Osteoblast (primary cell): Measurements from ENCODE around the gene COL27A1. TPM values are rescaled to one million over a fixed set of nuclear protein-coding genes. Genes with fewer than 3 reads are reported as not detected.

Experiments used
- DNase-seq: peaks from one replicate; pipeline ENCODE4 v3.0.0; 2011; ENCODE audit warnings: low spot score, mixed read lengths; ENCODE audit not compliant: insufficient read length; ENCODE audit errors: missing footprints
- H2AFZ ChIP-seq: 2 replicates; pipeline ENCODE4 v1.6.0; 2011; ENCODE audit warnings: mild to moderate bottlenecking, low read length
- H3K27ac ChIP-seq: 2 replicates; pipeline ENCODE4 v1.5.1; 2011; ENCODE audit warnings: mild to moderate bottlenecking, low read depth, low read length, moderate library complexity
- H3K27me3 ChIP-seq: 2 replicates; pipeline ENCODE4 v1.6.0; 2012; ENCODE audit warnings: mild to moderate bottlenecking, control low read depth, inconsistent platforms, low read length, moderate library complexity; ENCODE audit not compliant: insufficient read depth
- H3K36me3 ChIP-seq: 2 replicates; pipeline ENCODE4 v1.5.1; 2011; ENCODE audit warnings: mild to moderate bottlenecking, low read length, control low read depth, moderate library complexity; ENCODE audit not compliant: insufficient read depth
- H3K4me1 ChIP-seq: 2 replicates; pipeline ENCODE4 v1.5.1; 2011; ENCODE audit warnings: mild to moderate bottlenecking, low read length, control low read depth, moderate library complexity; ENCODE audit not compliant: insufficient read depth
- H3K4me2 ChIP-seq: 2 replicates; pipeline ENCODE4 v1.6.0; 2011; ENCODE audit warnings: mild to moderate bottlenecking, low read length; ENCODE audit not compliant: insufficient read depth
- H3K4me3 ChIP-seq: fragments of 200-600 bp; sonication (generic); 3 replicates; pipeline ENCODE4 v1.5.1; 2012; ENCODE audit warnings: mild to moderate bottlenecking, low read length, inconsistent platforms; ENCODE audit not compliant: insufficient read depth
- H3K79me2 ChIP-seq: 2 replicates; pipeline ENCODE4 v1.6.0; 2012; ENCODE audit warnings: mild to moderate bottlenecking, low read length, control low read depth, inconsistent platforms; ENCODE audit not compliant: insufficient read depth
- H3K9me3 ChIP-seq: 2 replicates; pipeline ENCODE4 v1.5.1; 2011; ENCODE audit warnings: low read depth, low read length, control low read depth
- H4K20me1 ChIP-seq: 2 replicates; pipeline ENCODE4 v1.6.0; 2012; ENCODE audit warnings: mild to moderate bottlenecking, low read length, control low read depth; ENCODE audit not compliant: insufficient read depth
- total RNA-seq: library from RNA; depleted of rRNA; stranded (reverse); fragments of >200 nt; gene quantifications from 2 replicates; pipeline ENCODE4 v1.2.3, GENCODE V29; 2012
- TF ChIP-seq, protein P1 (sequence below): IDR thresholded peaks from 2 replicates; pipeline ENCODE4 v1.5.1; 2011; ENCODE audit warnings: mild to moderate bottlenecking, low read depth, low read length, moderate library complexity; ENCODE audit errors: extremely low read depth

The COL27A1 gene
- total RNA-seq, 1 donor, result 10.1 TPM

DNA sequence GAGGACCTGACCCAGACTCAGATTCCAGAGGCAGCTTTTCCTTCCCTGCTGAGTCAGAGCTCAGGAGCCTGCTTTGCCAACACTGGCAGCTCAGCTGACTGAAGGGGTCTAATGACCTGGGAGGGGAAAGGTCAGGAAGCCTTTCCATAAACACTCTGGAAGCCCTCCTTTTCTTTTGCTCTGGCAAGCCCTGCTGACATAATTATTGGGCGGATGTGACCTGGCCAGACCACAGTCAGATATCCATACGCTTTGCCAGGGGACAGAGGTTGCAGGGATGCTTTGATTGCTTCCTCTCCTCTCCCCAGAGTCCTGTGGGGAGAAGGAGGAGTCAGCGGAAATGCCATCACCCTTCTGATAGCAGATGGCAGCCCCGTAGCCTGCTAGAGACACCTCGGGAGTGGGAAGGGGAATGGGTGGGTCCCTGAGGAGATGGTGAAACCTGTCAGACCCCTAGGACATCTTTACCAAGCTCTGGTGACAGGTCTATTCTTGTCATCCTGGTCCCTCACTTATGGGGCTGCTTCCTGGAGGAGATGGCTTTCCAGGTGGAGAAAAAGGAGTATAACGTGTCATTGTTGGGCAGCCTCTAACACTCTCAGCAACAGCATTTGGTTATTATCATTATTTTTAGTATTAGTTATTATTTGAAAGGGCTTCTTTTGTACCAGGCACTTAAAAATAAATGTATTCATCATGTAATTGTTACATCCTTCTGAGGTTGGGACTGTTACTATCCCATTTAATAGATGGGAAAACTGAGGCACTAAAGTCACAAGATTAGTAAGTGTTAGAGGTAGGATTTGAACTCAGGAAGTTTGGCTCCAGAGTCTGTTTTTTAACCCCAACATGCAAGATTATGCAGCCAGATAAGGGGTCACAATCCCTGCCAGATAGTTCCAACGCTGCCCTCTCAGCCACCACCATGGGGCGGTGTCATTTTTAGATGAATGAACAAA lies 11.6 kb downstream of the COL27A1 start:
- Histone ChIP-seq H3K79me2 (peaks cover 4% of the 10 kb centered on the region), H3K27ac (no peak overlapping the region), H3K36me3 (peaks cover 6% of the 10 kb centered on the region), H3K4me3 (no peak overlapping the region), H2AFZ (no peak overlapping the region), H3K4me2 (peak overlapping the region; percentile 39), H3K9me3 (no peaks in the 10 kb centered on the region), H3K27me3 (no peaks in the 10 kb centered on the region), H3K4me1 (peaks cover 36% of the 10 kb centered on the region), H4K20me1 (peaks cover 16% of the 10 kb centered on the region)
- DNase-seq, result peak; percentile 93
- TF ChIP-seq, protein P1, sequence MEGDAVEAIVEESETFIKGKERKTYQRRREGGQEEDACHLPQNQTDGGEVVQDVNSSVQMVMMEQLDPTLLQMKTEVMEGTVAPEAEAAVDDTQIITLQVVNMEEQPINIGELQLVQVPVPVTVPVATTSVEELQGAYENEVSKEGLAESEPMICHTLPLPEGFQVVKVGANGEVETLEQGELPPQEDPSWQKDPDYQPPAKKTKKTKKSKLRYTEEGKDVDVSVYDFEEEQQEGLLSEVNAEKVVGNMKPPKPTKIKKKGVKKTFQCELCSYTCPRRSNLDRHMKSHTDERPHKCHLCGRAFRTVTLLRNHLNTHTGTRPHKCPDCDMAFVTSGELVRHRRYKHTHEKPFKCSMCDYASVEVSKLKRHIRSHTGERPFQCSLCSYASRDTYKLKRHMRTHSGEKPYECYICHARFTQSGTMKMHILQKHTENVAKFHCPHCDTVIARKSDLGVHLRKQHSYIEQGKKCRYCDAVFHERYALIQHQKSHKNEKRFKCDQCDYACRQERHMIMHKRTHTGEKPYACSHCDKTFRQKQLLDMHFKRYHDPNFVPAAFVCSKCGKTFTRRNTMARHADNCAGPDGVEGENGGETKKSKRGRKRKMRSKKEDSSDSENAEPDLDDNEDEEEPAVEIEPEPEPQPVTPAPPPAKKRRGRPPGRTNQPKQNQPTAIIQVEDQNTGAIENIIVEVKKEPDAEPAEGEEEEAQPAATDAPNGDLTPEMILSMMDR, result no peak

DNA sequence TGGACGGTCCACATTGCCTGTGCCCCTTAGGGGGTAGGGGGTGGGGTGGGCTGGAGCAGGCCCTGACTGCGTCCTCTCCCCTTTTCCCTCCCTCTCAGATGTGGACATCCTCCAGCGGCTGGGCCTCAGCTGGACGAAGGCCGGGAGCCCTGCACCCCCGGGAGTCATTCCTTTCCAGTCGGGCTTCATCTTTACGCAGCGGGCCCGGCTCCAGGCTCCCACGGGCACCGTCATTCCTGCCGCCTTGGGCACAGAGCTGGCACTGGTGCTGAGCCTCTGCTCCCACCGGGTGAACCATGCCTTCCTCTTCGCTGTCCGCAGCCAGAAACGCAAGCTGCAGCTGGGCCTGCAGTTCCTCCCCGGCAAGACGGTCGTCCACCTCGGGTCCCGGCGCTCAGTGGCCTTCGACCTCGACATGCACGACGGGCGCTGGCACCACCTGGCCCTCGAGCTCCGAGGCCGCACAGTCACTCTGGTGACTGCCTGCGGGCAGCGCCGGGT lies 12.3 kb downstream of the COL27A1 start:
- TF ChIP-seq, protein P1, result no peak
- Histone ChIP-seq H3K4me1 (peaks cover 36% of the 10 kb centered on the region), H4K20me1 (peaks cover 10% of the 10 kb centered on the region), H3K27ac (no peak overlapping the region), H3K4me2 (no peak overlapping the region), H3K9me3 (no peaks in the 10 kb centered on the region), H3K79me2 (no peaks in the 10 kb centered on the region), H3K36me3 (peaks cover 8% of the 10 kb centered on the region), H2AFZ (no peak overlapping the region), H3K27me3 (no peaks in the 10 kb centered on the region), H3K4me3 (no peak overlapping the region)
- DNase-seq, result no peak

DNA sequence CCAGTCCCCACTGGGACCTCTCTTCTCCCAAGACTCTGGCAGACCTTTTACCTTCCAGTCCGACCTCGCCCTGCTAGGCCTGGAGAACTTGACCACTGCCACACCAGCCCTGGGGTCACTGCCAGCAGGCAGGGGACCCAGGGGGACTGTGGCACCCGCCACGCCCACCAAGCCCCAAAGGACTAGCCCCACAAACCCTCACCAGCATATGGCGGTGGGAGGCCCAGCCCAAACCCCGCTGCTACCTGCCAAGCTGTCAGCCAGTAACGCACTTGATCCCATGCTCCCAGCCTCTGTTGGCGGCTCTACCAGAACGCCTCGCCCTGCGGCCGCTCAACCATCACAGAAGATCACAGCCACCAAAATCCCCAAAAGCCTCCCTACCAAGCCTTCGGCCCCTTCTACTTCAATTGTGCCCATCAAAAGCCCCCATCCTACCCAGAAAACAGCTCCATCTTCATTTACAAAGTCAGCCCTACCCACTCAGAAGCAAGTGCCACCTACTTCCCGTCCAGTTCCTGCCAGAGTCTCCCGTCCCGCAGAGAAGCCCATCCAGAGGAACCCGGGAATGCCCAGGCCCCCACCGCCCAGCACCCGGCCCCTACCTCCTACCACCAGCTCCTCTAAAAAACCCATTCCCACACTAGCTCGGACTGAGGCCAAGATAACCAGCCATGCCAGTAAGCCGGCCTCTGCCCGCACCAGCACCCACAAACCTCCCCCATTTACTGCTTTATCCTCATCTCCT lies 13.1 kb downstream of the COL27A1 start:
- H2AFZ ChIP-seq, result no peak overlapping the region
- no peak overlapping the region for H3K27ac ChIP-seq
- TF ChIP-seq, protein P1, result no peak
- H3K9me3 ChIP-seq, result no peaks in the 10 kb centered on the region
- DNase-seq, result no peak
- H3K4me2 ChIP-seq, result no peak overlapping the region
- peaks cover 10% of the 10 kb centered on the region for H4K20me1 ChIP-seq
- no peak overlapping the region for H3K4me3 ChIP-seq
- no peaks in the 10 kb centered on the region for H3K27me3 ChIP-seq
- peaks cover 8% of the 10 kb centered on the region for H3K36me3 ChIP-seq
- H3K4me1 ChIP-seq, result peaks cover 37% of the 10 kb centered on the region
- H3K79me2 ChIP-seq, result no peaks in the 10 kb centered on the region
